ENCODE measurements around the gene TOX3.

- TF ChIP-seq CTCF (IDR thresholded peaks at IDR 0.05) = no peak
- TF ChIP-seq POLR2A (IDR thresholded peaks at IDR 0.05; ENCODE audit: low read depth) = no peak
Observed at GRCh38 chr16:52418201-52418600, 128.7 kb downstream of the TOX3 start.
